Bladder microvascular endothelial cell (primary cell): ENCODE measurements around the gene GDI1. TPM values are rescaled to one million over a fixed set of nuclear protein-coding genes. Genes with fewer than 3 reads are reported as not detected.

Experiments used
- total RNA-seq: library from RNA; depleted of rRNA; stranded (reverse); fragments of >200 nt; gene quantifications from 2 replicates; pipeline ENCODE4 v1.2.3, GENCODE V29; 2014

Gene GDI1
- total RNA-seq, result 36.4 and 99.2 TPM in 2 replicates

DNA sequence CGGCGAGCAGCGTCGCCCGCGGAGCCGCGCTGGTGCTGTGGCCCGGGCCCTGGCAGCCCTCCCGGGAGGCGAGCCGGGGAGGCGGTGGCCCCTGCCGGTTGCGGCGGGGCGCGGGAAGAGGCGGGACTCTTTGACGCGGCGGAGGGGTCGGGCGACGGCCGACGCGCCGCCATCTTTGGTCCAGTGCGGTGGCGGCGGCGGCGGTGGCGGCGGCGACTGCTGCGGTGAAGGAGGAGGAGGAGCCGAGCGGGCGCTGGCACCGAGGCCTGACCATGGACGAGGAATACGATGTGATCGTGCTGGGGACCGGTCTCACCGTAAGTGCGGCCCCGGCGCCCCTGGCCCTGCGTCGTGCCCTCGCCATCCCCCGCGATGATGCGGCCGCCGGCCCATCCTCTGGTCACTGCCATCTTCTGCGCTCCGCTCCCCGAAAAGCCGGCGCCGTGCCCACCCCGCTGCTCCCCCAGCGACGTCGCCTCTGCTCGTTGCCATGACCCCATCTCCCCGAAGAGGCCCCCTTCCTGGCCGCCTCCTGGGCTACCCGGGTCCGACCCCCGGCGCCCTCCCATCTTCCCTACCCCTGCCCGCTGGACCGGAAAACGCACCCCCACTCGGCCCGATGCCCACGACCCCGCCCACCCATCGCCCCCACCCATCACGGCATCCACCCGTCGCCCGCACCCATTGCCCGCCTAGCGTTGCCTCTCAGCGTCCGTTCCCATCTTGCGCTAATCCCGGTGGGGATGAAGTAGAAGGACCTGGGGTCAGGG lies at the start of gene GDI1:
Gene GDI1, plus strand, starts transcription at position 172 of the 770 bp plus-strand sequence. Its CDS starts 101 bp downstream, at position 273.

DNA sequence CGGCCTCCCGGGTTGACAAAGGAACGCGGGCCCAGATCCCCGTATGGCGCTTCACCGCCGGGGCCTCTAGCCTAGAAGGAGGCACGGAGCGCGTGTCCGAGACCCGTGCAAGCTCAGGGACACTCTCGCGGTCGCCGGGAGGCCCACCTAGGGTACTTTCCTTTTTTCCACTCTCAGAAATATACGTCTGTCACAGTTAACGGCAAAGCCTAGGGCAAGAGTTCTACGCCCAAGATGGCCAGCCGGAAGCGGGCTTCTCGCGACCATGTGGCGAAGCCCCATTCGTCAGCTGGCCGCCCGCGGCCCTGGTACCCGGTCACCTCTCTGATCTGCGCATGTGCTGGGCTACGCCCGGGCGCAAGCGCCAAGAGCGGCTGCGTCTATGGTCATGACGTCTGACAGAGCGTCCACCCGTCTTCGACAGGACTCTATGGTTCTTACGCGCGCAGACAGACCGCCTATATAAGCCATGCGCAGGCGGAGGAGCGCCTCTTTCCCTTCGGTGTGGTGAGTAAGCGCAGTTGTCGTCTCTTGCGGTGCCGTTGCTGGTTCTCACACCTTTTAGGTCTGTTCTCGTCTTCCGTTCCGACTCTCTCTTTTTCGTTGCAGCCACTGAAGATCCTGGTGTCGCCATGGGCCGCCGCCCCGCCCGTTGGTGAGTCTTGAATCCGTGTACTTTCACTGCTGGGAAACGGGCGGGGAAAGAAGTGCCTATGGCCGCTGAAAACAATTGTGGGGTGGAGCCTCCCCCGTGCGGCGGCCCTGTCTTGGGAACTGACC lies 38.9 kb upstream of the GDI1 start, which contains the start of gene RPL10:
Gene RPL10, plus strand, starts transcription at position 490 of the 780 bp plus-strand sequence. Its CDS starts 143 bp downstream, at position 633.

DNA sequence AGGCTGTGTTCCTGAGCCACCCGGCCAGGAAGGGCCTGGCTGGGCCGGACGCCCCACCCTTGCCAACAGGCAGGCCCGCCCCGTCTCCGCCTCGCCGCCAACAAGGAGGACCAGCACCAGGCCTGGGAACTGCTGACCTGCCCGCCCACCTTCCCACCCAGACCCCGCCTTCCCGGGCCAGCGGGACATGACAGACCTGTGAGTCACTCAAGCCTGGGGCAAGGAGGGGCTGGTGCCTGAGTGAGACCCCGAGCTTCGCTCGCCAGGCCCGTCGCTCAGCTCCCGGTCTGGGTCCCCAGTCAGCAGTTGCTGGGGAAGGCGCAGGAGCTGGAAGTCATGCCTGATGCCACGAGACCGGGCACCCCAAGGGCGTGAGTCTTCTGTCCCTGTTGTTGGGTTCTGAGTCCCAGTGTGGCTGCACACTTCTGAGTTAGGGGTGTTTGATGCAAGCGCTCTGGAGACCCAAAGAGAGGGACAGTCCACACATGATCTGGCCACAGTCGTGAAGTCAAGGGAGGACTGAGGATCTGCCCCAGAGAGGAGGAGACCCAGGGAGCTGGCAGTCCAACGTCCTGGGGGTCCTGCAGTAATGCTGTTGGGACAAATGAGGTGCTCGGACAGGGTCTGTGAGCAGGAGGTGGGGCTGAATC lies 27.6 kb upstream of the GDI1 start, which contains the start of gene DNASE1L1:
Gene DNASE1L1, minus strand, starts transcription at position 33 of the 650 bp plus-strand sequence. CDS start 3,686 bp downstream, outside the sequence.

DNA sequence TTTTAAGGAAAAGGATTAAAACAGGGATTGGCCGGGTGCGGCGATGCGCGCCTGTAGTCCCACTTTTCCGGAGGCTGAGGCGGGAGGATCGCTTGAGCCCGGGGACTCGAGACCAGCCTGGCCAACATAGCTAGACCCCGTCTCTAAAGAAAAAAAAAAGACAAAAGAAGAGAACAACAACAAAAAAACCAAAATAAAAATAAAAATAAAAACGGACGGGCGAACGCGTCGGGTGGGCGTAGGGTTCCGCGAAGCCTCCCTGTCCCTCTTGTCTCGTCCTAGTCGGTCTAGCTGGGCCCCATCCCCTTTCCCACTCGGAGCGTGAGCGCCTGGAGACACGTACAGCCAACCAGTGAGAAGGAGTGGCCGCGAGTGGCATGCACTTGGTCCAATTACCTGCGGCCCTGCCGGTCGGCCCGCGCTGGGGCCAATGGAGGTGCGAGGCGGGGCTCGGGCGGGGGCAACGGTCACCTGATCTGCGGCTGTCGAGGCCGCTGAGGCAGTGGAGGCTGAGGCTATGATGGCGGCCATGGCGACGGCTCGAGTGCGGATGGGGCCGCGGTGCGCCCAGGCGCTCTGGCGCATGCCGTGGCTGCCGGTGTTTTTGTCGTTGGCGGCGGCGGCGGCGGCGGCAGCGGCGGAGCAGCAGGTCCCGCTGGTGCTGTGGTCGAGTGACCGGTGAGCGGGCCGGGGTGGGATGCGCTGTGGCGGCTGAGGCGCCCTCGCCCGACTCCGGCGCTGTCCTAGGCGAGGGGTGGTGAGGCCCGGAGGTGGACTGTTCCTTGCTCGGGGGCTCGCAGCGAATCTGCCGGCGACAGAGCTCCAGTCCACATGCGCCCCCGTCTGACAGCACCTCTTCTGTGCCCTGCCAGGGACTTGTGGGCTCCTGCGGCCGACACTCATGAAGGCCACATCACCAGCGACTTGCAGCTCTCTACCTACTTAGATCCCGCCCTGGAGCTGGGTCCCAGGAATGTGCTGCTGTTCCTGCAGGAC lies 8.5 kb upstream of the GDI1 start, which contains the start of gene ATP6AP1:
Gene ATP6AP1, plus strand, starts transcription at position 502 of the 996 bp plus-strand sequence. Its CDS starts 16 bp downstream, at position 518.

DNA sequence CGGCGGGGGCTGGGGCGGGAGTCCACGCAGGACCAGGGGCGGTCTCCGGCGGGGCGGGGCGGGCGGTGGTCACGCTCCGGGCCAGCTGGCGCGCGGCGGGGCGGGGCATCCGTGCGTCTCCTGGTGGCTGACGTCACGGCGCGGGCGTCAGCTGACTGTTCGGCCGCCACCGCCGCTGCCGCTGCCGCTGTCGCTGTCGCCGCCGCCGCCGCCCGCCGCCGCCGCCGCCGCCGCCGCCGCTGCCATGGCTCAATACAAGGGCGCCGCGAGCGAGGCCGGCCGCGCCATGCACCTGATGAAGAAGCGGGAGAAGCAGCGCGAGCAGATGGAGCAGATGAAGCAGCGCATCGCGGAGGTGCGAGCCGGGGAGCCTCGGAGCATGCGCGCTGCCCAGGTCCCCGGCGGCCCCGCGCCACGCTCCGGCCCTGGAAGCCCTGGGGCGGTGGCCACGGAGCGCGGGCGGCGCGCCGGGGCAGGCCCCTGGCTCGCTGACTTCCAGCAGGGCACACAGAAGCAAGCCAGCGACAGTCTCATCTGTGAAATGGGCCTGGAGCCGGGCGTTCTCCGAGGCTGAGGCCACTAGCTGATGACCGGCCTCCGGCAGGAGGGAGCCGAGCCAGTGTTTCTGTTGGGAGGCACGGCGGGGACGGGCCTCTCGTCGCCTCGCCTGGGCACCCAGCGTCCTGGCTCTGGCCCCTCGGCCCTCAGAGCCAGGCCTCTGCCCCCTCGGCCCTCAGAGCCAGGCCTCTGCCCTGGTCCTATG lies 7.2 kb downstream of the GDI1 start, which contains the start of gene FAM50A:
Gene FAM50A, plus strand, starts transcription at position 150 of the 763 bp plus-strand sequence. Its CDS starts 95 bp downstream, at position 245.

DNA sequence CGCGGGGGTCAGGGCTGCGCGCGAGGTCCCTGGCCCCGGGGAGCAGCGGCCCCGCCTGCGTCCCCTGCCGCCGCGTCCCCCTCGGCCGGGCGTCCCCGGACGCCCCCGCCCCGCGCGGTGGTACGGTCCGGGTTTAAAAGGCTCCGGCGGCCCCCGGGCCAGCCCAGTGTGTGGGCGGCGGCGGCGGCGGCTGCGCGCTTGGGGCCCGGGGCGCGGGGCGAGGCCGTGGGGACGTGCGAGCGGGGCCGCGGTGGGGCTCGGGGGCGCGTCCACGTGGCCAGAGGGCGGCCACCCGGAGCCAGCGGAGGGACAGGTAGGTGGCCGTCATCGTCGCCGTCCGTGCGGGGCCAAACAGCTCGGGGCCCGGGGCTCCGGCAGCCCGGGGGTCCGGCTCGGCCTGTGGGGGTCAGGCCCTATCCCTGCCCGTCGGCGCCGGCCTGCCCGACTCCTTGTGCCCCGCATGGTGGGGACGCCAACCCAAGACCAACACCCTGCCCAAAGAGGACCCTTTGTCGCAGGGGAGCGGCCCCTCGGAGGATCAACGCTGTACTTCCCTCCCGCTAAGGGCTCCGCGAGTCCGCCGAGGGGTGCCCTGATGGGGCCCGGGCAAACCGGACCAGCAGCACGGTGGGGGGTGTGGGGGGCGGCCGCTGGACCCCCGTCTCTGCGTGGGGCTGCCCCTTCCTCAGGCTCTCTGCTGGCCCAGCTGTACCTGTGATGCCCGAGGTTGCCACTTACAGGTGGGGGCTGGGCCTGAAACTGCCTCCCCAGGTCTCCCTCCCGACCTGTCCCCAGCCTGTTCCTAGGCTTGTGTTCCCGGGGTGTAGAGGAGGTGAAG lies 21.4 kb downstream of the GDI1 start, which contains the start of gene PLXNA3:
Gene PLXNA3, plus strand, starts transcription at position 166 of the 838 bp plus-strand sequence. CDS start 1,903 bp downstream, outside the sequence.

DNA sequence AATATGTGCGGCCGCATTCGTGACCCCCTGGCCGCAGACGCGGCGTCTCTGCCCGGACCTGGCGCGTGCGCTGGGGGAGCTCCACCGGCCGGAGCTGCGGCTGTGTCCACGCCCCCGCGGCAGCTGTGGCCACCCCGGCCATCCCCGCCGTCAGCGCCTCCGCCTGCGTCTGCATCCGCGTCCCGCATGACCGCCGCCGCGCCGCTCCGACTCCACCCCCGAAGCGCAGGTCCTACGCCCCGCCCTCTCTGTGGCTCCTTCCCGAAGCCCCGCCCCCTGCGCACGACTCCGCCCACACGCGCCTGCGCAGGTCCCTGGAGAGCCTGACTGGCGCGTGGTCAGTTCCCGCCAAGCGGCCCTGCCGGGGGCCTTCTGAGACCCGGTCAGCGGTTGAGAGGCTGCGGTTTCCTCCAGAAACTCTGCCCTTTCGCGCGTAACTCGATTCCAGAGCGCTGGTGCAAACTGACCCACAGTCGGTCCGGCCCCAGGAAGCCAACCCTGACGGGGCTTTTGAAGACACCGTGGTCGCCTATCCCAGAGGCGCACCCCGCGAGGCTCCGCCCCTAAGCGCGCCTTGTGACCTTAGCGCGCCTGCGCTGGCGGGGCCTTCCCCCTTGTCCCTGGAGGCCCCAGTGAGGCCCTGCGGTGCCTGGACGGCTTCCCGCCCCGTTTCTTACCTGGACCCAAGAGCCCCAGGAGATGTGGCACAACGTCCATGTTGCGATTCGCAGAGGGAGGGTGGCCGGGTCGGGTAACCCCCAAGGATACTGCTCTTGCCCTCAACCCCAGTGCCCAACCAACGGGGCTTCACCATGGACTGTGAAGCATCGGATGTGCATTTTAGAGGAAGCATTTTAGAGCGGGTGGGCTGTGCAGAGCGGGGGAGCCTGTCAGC lies 42.0 kb downstream of the GDI1 start, which contains the start of gene LAGE3:
Gene LAGE3, minus strand, starts transcription at position 554 of the 895 bp plus-strand sequence. Its CDS starts 366 bp downstream, at position 188.

DNA sequence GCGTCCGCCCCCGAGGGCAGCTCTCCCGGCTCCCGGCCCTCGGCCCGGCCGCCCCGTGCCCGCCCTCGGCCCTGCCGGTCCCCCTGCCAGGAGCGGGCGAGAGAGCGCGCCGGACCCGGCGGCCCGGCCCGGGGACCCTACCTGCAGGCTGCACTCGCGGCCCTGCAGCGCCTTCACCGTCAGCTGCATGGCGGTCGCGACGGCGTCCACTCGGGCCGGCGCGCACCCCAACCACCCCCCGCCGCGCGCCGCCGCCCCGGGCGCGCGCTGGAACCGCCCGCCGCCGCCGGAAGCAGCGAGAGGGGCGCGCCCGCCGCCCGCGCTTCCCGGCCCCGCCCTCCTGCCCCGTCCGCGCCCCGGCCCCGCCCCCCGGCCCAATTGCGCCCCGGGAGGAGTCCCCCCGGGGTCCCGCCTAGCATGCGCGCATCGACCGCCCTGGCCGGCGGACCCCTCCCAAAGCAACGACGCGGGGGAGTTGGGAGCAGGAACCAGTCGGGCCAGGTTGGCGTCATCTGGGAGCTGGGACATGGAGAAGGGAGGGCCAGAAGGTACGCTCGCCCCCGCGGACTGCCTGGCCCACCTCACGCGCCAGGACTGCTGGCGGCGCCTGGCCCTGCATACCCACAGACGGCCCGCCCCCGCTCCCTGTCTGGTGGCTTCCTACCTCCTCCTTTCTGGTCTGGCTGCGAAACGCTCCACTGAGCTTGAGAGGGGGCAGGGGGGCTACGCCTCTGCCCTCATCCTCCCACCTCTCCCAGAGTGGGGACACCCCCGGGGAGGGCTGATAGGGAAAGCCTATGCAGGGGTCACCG lies 49.6 kb downstream of the GDI1 start, which contains the start of gene UBL4A:
Gene UBL4A, minus strand, starts transcription at position 220 of the 812 bp plus-strand sequence. Its CDS starts 31 bp downstream, at position 189.

DNA sequence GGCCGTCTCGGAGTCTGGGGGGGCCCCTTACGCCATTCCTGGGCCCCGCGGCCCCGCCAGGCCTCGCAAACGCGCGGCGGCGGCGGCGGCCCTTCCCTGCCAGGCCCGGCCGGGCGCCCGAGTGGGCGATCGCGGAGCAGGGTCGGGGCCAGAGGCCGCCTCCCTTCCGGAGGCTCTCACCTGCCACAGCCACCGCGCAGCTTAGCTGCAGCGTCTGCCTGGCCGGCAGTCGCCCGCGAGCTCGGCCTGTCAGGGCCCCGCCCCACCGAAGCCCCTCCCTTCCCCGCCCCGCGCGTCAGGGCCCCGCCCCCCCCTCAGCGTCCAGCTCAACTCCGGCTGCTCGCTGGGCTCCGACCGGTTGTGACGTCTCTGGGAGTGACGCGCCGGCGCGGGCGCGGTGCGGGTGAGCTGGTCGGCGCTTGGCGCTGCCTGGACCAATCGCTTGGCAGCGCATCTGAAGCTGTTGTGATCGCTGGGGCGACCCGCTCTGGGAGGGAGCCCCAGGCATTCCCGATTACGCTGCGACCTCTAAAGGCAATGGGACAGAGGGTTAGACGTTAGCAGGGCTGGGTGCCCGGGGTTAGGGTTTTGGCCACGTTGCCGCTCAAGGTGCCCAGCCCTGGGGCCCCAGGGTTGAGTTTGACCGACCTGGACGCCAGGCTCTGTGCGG lies 53.6 kb downstream of the GDI1 start, which contains the start of gene SLC10A3:
Gene SLC10A3, minus strand, starts transcription at position 216 of the 670 bp plus-strand sequence. CDS start 1,689 bp downstream, outside the sequence.

Other genes starting within 250 kb of the GDI1 start
- not detected in 2 replicates for gene OPN1MW2, start 217.4 kb upstream of the GDI1 start, total RNA-seq
- not detected in 2 replicates for gene OPN1MW3, start 179.6 kb upstream of the GDI1 start, total RNA-seq
- gene TEX28, start 142.0 kb upstream of the GDI1 start, total RNA-seq, result 0.16 TPM in 1 of 2 replicates, not detected in the other
- under 0.01 and 0.31 TPM in 2 replicates for gene TKTL1, start 141.4 kb upstream of the GDI1 start, total RNA-seq
- gene FLNA, start 62.5 kb upstream of the GDI1 start, total RNA-seq, result 1,640 and 2,434 TPM in 2 replicates
- gene EMD, start 57.9 kb upstream of the GDI1 start, total RNA-seq, result 16.6 and 18.8 TPM in 2 replicates
- 2,048 and 2,051 TPM in 2 replicates for gene RPL10, start 38.8 kb upstream of the GDI1 start, total RNA-seq
- gene DNASE1L1, start 27.9 kb upstream of the GDI1 start, total RNA-seq, result 70.6 and 90.2 TPM in 2 replicates
- 20.9 and 23.9 TPM in 2 replicates for gene TAFAZZIN, start 25.6 kb upstream of the GDI1 start, total RNA-seq
- 54.4 and 128 TPM in 2 replicates for gene ATP6AP1, start 8.5 kb upstream of the GDI1 start, total RNA-seq
- 64.9 and 118 TPM in 2 replicates for gene FAM50A, start 7.0 kb downstream of the GDI1 start, total RNA-seq
- 7.9 and 13.3 TPM in 2 replicates for gene PLXNA3, start 21.1 kb downstream of the GDI1 start, total RNA-seq
- 11.2 and 11.5 TPM in 2 replicates for gene LAGE3, start 42.1 kb downstream of the GDI1 start, total RNA-seq
- gene UBL4A, start 49.5 kb downstream of the GDI1 start, total RNA-seq, result 37.1 and 49.5 TPM in 2 replicates
- gene SLC10A3, start 53.5 kb downstream of the GDI1 start, total RNA-seq, result 9.7 and 22.1 TPM in 2 replicates
- gene FAM3A, start 79.1 kb downstream of the GDI1 start, total RNA-seq, result 17.6 and 45.2 TPM in 2 replicates
- gene G6PD, start 109.7 kb downstream of the GDI1 start, total RNA-seq, result 38.9 and 52.8 TPM in 2 replicates
- 12.1 and 14.2 TPM in 2 replicates for gene IKBKG, start 110.5 kb downstream of the GDI1 start, total RNA-seq
- not detected in 2 replicates for gene CTAG1A, start 148.0 kb downstream of the GDI1 start, total RNA-seq
- gene CTAG1B, start 182.1 kb downstream of the GDI1 start, total RNA-seq, result not detected in 2 replicates
- gene CTAG2, start 216.4 kb downstream of the GDI1 start, total RNA-seq, result not detected in 2 replicates